T-helper 1 cell (primary cell): Measurements from ENCODE around the gene NBL1.

Experiments
- DNase-seq, 5 donors: peaks; one replicate each; pipeline ENCODE4 v3.0.0-alpha.2; 2012 to 2020

NBL1 gene

GRCh38 chr1:19672237-19672636 is 28.1 kb downstream of the NBL1 start:
- no peak for DNase-seq

- DNase-seq, result no peak
Measured at GRCh38 chr1:19675797-19676196, 31.7 kb downstream of the NBL1 start.

GRCh38 chr1:19676438-19676922 is 32.4 kb downstream of the NBL1 start:
- no peak for DNase-seq

- DNase-seq, result no peak
Measured at GRCh38 chr1:19678493-19678892, 34.4 kb downstream of the NBL1 start.

- no peak for DNase-seq
Measured at GRCh38 chr1:19678931-19679453, 34.9 kb downstream of the NBL1 start.

GRCh38 chr1:19679691-19680090 is 35.6 kb downstream of the NBL1 start:
- no peak for DNase-seq

GRCh38 chr1:19680644-19681043 is 36.5 kb downstream of the NBL1 start:
- no peak for DNase-seq

GRCh38 chr1:19682257-19682656 is 38.1 kb downstream of the NBL1 start:
- no peak for DNase-seq

GRCh38 chr1:19682901-19683300 is 38.8 kb downstream of the NBL1 start:
- DNase-seq, result no peak

GRCh38 chr1:19683351-19683750 is 39.2 kb downstream of the NBL1 start:
- DNase-seq, result no peak

- no peak for DNase-seq
Measured at GRCh38 chr1:19684677-19685076, 40.6 kb downstream of the NBL1 start.

GRCh38 chr1:19685994-19686393 is 41.9 kb downstream of the NBL1 start:
- no peak for DNase-seq

- no peak for DNase-seq
Measured at GRCh38 chr1:19687414-19687813, 43.3 kb downstream of the NBL1 start.

- peak in 1 of 5 donors; percentile 34 for DNase-seq
Measured at GRCh38 chr1:19688041-19688842, 44.1 kb downstream of the NBL1 start.

- DNase-seq, result no peak
Measured at GRCh38 chr1:19689085-19689757, 45.1 kb downstream of the NBL1 start.

- no peak for DNase-seq
Measured at GRCh38 chr1:19689856-19690255, 45.7 kb downstream of the NBL1 start.

- no peak for DNase-seq
Measured at GRCh38 chr1:19690342-19690741, 46.2 kb downstream of the NBL1 start.

- DNase-seq, result no peak
Measured at GRCh38 chr1:19694298-19694697, 50.2 kb downstream of the NBL1 start.

- no peak for DNase-seq
Measured at GRCh38 chr1:19695772-19696171, 51.7 kb downstream of the NBL1 start.

GRCh38 chr1:19696820-19697219 is 52.7 kb downstream of the NBL1 start:
- DNase-seq, result no peak

- no peak for DNase-seq
Measured at GRCh38 chr1:19698181-19698580, 54.1 kb downstream of the NBL1 start.

GRCh38 chr1:19700079-19700777 is 56.1 kb downstream of the NBL1 start:
- no peak for DNase-seq

GRCh38 chr1:19703280-19703679 is 59.2 kb downstream of the NBL1 start:
- DNase-seq, result no peak
